ENCODE data around the gene EPM2A.
"Not testable (repeated sequence)": the region's sequence is repeated elsewhere in the genome, so short reads cannot be mapped to it uniquely, and the experiment has no call there.

EPM2A gene

DNA sequence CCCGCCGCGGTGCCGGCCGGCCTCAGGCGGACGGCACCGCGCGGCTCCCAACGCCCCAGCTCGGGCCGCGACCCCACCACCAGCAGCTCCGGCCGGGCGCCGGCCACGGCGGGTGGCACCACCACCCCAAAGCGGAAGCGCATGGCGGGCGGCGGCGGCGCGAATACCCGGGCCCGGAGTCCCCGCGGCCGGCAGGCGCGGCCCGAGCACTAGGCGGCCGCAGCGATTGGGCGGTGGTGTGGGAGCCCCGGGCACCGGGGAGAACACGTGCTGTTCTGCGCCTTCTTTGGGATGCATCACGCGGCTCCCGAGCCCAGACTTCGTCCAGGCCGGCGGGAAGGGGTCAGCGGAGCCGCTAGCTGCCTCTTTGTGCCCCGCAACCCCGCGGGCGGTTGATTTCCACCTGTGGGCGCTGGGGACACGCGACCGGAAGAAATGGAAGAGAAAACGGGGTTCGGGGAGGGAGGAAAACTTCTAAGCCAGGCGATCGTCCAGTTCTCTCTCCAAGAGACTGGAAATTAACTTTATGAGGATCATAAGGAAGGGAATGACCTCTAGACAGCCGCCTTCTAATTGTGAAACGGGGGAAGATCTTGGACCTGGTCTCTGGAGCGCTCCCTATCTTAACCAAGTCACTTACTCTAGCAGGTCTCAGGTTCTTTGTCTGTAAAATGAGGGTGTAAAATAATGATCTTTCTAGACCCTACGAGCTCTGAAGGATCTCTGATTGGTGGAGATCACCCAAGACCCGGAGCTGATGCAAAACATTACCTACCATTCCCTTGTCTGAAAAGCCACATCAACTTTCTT, at the start of gene EPM2A:
TSS of gene EPM2A (minus strand) at position 165 of the 810 bp plus-strand sequence. CDS start at position 143, 22 bp downstream.
- DNase-seq = peak; percentile 83

DNA sequence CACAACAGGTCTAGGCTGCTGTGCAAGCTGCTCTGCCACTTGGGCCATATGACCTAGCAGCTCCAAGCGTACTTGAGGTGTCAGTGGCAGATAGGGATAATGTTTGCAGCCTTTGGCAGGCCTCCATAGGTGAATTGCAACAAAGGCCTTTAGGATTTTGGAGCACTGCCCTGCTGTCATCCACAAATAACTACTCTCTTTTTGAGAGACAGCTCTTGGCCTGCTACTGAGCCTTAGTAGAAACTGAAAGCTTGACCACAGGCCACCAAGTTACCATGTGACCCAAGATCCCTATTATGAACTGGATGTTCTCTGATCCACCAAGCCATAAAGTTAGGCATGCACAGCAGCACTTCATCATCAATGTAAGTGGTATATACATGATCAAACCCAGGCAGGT, 49.4 kb upstream of the EPM2A start:
- no peak for DNase-seq

DNA sequence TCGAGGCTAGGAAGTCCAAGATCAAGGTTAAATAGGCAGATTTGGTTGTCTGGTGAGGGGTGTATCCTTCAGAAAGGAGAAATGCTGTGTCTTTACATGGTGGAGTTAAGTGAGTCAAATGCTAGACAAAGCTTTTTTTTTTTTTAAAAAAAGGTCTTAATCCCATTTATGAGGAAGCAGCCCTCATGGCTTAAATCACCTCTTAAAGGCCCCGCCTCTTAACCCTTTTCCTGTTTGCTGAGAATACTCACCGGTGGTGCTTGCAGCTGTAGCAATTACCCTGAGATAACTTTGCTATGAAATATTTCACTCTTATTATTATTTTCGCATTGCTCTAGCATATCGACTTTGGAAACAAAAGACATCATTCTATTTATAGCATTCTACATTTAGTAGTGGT, 48.5 kb upstream of the EPM2A start:
- no peak for DNase-seq

DNA sequence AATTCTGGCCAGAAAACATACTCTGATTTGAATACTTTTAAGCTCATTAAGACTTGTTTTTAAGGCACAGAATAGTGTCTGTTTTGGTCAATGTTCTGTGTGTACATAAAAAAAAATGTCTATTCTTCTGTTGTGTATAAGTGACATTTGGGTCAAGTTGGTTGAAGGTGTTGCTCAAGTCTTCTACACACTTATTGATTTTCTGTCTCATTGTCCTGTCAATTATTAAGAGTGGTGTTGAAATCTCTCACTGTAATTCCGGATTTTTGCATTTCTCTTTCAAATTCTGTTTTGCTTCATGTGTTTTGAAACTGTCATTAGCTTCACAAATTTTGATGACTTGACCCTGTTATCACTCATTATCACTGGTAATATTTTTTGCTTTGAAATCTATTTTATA, 37.5 kb upstream of the EPM2A start:
- no peak for DNase-seq

DNA sequence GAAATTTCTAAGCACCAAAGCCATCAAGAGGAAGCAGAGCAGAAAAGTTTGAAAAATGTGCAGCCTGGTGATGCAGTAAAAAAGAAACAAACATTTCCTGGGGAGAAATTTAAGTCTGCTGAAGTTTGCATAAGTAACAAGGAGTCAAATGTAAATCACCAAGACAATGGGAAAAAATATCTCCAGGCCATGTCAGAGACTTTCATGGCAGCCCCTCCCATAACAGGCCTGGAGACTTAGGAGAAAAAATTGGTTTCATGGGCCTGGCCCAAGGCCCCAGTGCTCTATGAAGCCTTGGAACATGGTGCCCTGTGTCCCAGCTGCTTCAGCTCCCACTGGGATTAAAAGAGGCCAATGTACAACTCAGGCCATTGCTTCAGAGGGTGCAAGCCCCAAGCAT, 30.1 kb upstream of the EPM2A start:
- no peak for DNase-seq

DNA sequence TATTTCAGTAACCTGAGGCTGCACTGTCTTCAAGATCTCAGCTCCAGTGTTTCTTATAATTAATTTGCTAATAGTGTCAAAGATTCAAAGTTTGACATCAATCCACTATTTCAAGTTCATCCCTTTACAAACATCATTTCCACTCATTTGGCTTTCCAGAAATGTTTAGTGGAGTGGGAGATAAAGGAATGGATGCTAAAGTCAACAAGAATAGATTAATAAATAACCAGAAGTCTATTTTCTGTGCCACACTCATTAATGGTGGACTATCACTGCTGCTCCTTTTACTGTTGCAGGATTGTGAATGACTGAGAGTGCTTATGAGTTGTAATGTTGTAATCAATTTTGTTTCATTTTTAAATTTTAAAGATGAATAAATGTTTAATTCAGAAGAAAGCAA, 28.4 kb upstream of the EPM2A start:
- no peak for DNase-seq

DNA sequence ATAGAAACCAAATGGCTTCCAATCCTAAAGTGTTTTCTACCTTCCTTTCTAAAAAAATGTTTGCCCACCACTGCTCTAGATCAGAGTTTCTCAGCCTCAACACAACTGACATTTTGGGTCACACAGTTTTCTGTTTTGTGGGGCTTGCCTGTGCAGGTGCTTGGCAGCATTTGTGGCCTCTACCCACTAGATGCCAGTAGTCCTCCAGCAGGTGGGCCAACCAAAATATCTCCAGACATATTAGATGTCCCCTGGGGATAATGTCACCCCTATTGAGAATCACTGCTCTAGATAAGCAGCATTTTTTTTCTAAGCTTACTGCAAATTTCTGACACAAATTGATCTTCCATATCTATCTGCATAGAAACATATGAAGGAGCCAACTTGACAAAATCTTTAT, 26.3 kb upstream of the EPM2A start:
- DNase-seq = no peak

DNA sequence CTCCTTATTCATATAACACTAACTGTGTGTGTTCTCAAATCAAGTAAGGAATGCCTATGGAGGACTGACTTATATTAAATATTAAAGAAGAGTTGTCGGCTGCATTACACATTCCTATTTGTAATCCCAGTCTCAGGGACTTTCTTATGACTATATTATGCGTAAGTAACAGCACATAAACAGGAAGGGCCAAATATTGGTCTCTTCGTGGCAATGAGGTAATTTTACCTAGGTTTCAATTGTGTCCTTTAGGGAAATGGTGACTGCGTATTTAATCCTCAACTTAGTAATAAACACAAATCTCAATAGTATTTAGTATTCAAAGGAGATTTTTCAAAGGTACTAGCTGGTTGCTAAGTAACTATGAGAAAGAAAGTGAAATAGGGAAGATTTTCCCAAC, 22.8 kb upstream of the EPM2A start:
- DNase-seq = no peak

DNA sequence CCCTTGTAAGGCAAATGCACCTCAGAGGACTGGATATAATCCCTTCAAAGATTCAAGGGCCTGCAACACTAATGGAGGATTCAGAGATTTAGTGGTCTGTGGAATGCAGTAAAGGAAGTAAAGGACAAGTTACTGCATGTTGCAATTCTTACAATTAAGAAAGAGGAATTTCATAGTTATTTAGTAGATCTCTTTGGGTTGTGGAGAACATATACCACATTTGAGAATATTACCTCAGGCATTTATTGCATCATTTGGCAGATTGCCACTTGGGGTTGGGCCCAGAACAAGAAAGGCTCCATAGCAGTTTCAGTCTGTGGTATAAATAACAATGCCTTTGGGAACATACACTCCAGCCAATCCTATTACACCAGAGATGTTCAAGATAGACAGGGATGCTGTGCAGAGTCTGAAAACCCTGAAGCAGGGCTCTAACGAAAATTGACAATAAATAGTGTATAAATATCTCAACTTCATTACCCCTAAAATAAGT, 20.9 kb upstream of the EPM2A start:
- no peak for DNase-seq

DNA sequence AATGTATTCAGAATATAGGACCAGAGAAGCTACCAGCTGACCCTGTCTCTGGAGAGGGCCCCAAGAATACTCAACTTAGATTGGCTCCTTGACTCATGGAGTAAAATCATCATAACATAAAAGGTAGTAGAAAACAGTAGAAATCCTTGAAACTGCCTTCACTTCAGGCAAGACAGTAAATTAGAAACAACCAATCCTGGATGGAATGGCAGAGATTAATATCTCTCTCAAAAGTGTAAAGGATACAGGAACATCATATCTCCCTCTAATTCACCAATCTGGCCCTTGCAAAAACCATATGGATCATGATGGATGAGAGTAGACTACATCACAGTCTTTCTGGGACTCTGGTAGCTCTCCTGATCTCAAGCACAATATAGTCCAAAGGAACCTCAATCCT, 20.4 kb upstream of the EPM2A start:
- DNase-seq = no peak

DNA sequence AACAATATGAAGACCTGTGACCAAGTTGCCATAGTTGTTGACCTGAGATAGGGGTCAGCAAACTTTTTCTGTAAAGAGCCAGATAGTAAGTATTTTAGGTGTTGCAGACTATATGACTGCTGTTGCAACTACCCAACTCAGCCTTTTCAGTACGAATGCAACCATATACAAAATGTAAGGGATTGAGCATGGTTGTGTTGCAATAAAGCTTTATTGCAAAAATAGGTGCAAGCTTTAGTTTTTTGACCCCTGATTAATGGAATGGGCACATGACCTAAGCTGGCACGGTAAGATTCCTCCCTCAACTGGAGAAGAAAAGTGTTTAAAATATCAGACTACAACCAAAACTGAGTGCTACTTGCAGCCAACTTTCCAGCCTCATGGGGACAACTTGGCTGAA, 17.3 kb upstream of the EPM2A start:
- no peak for DNase-seq

DNA sequence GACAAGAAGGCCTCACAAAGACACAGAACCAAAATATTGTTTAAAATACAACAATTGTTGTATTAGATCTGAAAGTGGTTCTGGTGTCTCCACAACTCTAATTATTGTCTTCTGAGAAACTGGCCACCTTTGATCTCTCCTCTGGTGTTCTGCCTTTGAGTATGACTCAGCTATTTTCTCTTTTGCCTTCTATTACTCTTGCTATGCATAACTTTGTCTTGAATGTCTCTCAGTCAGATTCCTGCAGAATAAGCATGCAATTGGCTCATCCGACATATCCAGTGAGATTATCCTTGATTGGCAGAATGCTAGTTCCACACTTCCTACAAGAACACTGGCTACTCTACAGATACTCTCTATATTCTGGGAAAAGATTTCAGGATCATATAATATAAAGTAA, 14.3 kb upstream of the EPM2A start:
- DNase-seq = no peak

DNA sequence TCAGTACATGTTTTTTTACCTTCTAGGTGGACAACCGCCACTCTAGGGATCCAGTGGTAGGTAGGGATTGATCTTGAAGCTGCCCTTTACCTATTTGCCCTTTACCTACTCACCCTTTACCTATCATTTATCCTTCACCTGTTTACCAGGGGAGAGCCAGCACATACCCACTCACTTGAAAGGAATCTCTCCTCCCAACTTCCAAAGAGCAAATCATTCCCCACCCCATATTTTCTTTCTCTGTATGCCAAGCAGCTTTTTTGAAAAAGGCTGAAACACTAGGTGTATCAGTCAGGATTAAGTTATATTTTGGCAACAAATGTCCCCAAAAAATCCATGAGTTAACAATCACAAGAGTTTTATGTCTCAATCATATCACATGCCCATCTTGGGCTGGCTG, 10.5 kb upstream of the EPM2A start:
- no peak for DNase-seq

DNA sequence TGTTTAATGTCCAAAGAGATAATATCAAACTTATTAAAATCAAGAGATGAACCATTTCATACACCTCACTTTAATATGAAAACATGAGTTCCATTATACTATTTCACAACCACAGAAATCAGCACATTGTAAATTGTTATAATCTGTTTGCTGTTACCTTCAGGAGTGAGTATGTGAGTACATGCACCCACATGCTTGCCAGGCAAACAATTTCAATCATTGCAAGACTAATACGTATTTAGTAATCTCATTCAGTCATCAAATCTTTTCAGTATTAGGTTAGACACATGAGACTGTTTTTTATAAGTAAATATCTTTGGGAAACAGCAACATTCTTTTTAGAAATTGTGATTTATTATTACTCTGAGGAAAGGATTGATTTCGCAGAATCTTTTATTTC, 9.3 kb upstream of the EPM2A start:
- no peak for DNase-seq

DNA sequence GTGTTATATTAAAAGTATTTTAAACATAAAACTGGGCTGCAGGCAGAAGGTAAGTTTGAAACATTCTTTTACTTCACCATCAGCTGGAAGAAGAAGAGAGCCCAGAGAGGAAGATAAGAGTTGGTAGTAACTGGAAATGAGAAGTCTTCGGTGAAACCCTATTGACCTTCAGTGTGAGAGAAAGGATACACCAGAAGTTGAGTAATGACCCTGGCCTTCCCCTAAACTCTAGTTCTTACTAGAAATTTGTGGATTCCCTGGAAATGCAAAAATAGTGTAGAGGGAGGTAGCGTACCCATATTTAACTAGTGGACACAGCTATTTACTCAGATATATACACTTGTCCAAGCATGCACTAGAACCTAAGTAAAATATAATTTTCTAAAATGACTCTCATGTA, 8.0 kb upstream of the EPM2A start:
- no peak for DNase-seq

DNA sequence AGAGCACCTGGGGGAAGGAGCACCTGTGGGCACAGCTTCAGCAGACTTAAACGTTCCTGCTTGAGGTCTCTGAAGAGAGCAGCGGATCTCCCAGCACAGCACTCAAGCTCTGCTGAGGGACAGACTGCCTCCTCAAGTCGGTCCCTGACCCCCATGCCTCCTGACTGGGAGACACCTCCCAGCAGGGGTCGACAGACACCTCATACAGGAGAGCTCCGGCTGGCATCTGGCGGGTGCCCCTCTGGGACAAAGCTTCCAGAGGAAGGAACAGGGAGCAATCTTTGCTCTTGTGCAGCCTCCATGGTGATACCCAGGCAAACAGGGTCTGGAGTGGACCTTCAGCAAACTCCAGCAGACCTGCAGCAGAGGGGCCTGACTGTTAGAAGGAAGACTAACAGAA, 7.2 kb upstream of the EPM2A start:
- not testable (repeated sequence) for DNase-seq

DNA sequence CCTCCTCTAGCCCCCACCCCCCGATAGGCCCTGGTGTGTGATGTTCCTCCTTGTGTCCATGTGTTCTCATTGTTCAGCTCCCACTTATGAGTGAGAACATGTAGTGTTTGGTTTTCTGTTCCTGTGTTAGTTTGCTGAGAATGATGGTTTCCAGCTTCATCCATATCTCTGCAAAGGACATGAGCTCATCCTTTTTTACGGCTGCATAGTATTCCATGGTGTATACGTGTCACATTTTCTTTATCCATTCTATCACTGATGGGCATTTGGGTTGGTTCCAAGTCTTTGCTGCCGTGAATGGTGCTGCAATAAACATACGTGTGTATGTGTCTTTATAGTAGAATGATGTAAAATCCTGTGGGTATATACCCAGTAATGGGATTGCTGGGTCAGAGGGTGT, 4.4 kb upstream of the EPM2A start:
- DNase-seq = not testable (repeated sequence)

DNA sequence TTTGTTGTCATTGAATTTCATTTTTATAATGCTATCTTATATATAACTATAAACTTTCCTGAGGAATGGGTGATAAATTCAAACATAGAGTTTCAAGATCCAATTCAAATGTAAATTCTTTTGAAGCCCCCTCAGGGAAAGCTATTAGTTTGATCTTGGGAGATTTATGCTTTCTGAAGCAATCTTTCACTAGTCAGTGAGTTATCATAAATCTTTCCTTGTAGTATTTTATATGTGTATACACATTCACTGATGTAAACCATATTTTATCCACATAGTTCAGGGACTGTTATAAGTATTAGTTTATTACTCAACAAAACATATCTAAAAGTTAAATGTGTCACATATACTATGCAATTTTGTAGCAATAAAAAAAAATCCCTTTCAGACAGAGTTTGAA, 2.9 kb upstream of the EPM2A start:
- DNase-seq = no peak

DNA sequence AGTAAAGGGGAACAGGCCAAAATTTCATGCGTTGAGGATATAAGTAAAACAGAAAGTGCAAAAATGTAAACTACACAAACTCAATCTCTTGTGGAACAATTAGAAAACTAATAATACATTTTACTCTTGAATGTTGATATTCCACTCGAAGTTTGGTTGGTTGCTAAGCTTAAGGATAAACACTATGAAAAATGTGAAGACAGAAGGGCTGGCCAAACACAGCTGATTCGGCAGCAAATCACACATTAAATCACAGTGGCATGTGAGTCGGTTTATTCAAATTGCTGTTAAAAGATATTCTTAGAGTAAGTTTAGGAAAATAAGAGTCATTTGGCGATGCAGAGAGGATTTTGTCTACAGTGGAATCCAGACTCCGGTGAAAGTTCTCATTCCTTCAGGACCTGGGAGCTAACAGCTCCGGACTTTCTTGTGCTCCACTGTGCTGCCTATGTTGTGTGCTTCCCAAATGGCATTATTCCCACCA, 1.4 kb upstream of the EPM2A start:
- DNase-seq = no peak

DNA sequence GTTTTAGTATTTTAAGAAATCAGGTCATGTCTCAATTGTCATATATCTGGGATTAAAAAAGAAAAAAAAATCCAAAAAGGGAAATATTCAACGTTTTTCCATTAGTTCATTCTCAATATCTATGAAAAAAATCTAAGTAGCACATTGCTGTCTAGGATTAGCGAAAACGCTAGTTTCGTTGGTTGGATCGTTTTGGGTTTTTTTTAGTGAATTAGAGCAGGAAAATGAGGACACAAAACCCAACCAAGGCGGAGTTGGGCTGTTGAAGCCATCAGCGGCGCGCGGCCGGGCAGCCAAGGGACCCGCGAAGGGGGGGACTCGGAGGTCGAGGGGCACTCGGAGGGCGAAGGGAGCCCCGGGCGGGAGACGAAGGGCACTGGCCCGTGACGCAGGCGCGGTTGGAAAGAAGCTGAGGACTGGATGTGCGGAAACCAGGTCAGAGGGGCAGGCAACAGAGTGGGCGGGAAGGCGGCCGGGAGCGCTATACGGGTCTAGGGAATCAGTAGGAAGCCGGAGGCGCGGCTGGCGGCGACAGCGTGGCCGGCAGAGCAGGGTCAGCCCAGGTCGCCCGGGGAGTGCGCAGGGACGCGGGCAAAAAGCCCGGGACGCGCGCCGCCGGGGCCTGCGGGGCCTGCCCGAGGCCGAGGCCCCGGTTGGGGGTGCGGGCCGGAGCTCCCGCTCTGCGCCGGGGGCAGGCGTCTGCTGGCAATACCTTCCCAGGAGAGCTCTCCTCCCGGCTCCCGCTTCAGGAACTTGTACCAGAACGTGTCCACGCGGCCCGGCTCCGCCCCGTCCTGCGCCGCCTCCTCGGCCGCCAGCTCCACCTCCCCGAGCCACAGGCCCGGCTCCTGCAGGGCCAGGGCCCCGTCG, 599 bp downstream of the EPM2A start:
- DNase-seq = peak; percentile 87

DNA sequence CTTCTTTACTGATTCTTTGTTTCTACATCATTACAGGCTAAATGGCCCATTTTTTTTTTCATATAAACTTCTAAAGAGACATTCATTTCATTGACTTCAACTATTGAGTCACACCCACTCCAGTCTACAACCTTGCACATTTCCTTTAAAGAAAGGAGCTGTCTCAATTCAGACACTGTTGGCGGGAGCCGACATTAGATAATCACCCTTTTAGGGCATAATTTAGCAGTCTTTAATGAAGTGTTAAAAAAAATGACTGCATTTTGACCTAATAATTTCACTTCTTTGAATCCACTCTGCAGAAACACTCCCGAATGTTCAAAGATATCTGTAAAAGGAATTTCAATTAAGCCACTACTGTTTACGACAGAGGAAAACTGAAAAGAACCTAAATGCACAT, 1.5 kb downstream of the EPM2A start:
- no peak for DNase-seq

DNA sequence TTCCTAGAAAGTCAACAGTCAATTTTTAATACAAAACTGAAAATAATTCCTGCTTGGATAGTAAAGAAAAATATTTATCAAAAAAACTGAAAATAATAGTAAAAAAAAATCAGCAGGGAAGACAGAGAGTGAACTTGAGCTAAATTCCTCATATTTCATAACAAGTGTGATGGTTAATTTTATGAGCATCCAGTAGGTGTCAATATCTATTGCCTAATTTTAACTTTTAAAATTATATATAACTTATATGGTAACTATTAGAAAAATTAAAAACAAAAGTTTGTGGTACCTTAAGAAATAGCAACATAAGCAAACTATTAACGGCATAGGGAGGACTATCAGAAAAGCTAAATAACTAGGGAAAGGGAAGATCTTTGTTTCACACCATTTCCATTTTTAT, 2.1 kb downstream of the EPM2A start:
- DNase-seq = no peak

DNA sequence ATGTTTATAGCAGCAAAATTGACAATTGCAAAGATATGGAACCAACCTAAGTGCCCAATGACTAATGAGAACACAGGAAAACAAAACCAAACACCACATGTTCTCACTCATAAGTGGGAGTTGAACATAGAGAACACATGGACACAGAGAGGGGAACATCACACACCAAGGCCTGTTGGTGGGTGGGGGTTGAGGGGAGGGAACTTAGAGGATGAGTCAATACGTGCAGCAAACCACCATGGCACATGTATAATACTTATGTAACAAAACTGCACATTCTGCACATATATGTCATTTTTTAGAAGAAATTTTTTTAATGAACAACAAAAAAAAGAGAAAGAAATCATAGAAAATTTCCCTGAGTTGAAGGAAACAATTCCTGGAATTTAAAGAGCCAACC, 3.9 kb downstream of the EPM2A start:
- DNase-seq = peak; percentile 63

DNA sequence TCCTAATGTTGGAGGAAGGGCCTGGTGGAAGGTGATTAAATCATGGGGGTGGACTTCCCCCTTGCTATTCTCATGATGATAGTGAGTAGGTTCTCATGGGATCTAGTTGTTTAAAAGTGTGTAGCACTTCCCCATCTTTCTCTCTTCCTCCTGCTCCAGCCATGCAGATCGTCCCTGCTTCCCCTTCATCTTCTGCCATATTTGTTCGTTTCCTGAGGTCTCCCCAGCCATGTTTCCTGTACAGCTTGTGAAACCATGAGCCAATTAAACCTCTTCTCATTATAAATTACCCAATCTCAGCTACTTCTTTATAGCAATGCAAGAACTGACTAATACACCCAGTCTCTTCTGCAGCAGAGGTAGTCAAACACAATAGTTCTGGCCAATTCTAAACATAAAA, 5.4 kb downstream of the EPM2A start:
- no peak for DNase-seq

All from activated effector memory CD4-positive, alpha-beta T cell treated with anti-CD3 and anti-CD28 coated beads, Interleukin-2, amount 50 U/mL, for 16 hours (primary cell).